Erythroblast (primary cell): Measurements from ENCODE around the gene ARHGEF37.

Experiments used
- GATA1 ChIP-seq: IDR thresholded peaks from 2 replicates; pipeline ENCODE4 v1.6.1; 2011; ENCODE audit warnings: low read depth, mild to moderate bottlenecking, control low read depth, low read length, moderate library complexity
- POLR2A ChIP-seq: IDR thresholded peaks from 2 replicates; pipeline ENCODE4 v1.6.1; 2011; ENCODE audit warnings: mild to moderate bottlenecking, low read length

DNA sequence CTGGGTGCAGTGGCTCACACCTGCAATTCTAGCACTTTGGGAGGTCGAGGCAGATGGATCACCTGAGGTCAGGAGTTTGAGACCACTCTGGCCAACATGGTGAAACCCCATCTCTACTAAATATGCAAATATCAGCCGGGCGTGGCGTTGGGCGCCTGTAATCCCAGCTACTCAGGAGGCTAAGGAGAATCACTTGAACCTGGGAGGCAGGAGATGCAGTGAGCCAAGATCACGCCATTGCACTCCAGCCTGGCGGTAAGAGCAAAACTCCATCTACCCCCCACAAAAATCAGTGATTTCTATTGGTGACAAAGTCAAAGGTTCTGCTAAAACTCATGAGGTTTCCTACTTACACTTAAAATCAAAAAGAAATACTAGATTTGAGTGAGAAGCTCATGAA, 48.9 kb upstream of the ARHGEF37 start:
- TF ChIP-seq POLR2A (no peak), GATA1 (no peak)
